ENCODE data around the gene MERTK.
"Not testable (repeated sequence)": the region's sequence is repeated elsewhere in the genome, so short reads cannot be mapped to it uniquely, and the experiment has no call there.

MERTK gene

DNA sequence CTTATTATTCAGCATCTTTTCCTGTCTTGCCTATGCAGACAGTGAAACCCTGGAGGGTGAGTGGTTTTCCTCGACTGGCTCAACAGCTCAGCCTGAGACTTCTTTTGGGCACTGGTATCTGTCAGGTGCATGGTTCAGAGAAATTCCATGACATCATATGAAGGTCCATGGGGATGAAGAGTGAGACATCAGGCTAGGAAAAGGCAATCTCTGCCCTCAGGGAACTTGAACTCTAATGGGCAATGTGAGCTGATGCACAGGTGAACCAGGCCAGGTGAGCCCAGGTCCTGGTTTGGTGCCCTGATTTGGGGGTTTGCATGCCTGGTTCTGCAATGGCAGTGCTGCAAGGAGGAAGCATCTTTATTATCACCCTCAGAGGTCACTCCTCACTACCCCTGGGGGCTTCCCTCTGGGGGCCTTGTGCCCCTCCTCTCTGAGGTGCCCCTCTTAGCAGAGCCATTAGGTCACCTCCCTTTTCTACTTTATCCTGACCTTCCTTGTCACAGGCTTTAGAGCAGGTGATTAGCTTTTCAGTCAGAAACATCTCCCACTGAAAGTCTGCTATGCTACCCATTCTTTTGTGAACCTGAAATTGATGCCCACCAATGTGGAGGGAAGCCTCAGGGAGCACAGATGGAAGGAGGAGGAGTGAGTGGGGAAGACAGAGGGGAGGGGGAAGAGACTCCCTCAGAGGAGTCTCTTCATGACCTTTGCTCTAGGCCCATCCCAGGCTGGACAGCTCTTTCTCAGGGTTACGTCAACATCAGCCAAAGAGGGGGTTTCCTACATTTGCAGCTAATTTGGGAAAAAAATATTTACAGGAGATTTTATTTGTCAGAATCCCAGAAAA lies 47.3 kb downstream of the MERTK start:
- no peak for DNase-seq (ENCODE audit: low spot score)

DNA sequence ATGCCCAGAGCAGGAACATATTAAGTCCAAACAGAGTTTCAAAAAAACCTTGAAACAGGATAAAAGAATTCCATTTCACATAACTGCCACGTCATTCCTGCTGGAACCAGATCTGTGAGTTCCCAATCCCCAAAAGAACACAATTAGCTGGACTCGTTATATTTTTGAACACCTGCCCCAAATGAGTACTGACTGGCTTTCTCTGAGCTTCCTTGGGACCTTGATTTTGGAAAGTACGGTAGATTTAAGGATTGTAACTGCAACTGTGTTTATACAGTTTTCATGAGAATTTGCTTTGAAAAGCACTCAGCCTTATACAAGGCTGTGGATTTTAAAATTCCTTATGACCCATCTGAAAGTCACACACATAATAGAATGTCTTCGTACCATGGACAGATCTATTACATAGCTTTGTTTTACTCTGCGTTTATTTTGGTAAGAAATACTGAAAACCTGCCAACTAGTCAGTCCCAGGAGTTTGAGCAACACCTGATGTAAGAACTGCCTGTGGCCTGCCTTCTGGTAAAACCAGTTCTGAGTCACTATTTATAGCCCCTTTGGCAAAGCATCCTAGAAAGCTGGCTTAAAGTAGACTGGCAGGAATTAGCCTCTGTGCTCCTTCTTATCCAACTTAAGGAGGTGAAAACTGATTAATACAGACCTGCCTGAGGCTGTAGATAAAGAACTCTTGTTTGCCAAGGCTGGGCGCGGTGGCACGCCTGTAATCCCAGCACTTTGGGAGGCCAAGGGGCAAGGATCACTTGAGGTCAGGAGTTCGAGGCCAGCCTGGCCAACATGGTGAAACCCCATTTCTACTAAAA lies 48.1 kb downstream of the MERTK start:
- DNase-seq (ENCODE audit: low spot score), result no peak

DNA sequence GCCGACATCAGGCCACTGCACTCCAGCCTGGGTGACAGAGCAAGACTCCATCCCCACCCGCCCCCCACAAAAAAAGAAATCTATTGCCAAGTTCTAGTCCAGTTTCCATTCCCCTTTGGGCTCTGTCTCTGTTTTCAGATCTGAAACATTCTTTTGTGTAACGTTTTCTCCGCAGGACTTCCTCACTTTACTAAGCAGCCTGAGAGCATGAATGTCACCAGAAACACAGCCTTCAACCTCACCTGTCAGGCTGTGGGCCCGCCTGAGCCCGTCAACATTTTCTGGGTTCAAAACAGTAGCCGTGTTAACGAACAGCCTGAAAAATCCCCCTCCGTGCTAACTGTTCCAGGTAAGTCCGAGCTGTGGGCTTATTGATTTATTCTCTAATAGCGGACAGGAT lies 48.8 kb downstream of the MERTK start:
- no peak for DNase-seq (ENCODE audit: low spot score)

DNA sequence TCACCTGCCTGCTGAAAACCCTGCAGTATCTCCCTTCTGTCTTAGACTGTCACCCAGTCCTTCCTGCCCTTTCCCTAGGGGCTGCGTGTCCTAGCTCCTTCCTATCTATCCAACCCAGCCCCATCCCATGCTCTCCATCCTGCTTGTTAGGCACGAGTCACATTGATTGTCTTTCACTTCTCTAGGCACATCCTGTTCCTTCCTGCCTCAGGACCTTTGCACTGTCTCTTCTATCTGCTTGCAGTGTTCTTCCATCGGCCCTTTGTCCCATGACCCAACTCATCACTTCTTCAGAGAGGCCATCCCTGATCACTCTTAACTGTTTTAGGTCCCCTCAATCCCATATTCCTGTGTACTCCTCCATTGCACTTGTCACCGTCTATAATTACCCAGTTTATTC lies 50.4 kb downstream of the MERTK start:
- no peak for DNase-seq (ENCODE audit: low spot score)

GRCh38 chr2:111950236-111950635 lies 51.8 kb downstream of the MERTK start:
- DNase-seq (ENCODE audit: low spot score), result no peak

DNA sequence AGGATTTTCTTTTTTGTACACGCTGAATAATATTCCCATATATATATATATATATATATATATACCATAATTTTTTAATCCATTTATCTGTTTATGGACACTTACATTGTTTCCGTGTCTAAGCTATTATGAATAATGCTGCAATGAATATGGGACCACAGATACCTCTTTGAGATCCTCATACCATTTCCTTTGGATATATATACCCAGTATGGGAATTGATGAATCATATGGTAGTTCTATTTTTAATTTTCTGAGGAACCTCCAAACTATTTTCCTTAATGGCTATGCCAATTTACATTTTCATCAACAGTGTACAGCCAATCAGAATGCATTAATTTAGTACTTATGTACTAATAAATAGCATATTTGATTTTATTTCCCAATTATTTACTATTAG lies 53.1 kb downstream of the MERTK start:
- DNase-seq (ENCODE audit: low spot score), result no peak

GRCh38 chr2:111952871-111953452 lies 54.6 kb downstream of the MERTK start:
- DNase-seq (ENCODE audit: low spot score), result no peak

DNA sequence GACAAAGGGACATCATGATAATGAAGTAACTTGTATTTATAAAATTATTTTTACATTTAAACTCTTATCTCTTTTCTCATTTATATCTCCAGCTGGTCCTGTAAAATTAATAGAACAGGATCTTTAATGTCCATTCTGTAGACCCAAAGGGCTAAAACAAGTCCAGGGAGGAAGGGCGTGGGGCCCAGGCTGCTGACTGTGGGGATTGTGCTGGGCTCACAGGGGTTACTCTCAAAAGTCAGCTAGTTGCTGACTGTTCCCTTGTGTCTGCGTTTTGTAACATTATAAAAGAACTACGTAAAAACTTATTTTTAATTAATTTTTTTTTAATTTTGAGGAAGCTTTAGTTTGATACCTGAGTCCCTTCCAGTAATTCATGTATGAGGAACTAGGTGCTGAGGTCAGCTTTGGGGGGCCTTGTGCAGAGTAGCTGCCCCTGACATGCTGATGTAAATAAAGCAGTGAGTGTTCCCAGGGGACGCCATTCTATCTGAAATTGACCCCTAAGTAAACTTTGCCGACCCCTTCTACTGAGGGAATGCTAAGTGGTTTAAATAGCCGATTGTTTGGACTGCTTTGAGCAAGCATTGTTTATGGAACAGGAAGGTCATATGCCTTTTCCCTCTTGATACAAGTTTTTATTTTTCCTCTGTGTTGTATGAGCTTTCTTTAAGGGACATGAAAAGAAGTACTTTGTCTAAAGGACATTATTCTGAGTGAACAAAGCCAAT lies 56.4 kb downstream of the MERTK start:
- peak; percentile 8 for DNase-seq (ENCODE audit: low spot score)

GRCh38 chr2:111957872-111958354 lies 59.5 kb downstream of the MERTK start:
- DNase-seq (ENCODE audit: low spot score), result no peak

GRCh38 chr2:111958901-111959300 lies 60.5 kb downstream of the MERTK start:
- no peak for DNase-seq (ENCODE audit: low spot score)

- DNase-seq (ENCODE audit: low spot score), result no peak
Measured at GRCh38 chr2:111961663-111962062, 63.3 kb downstream of the MERTK start.

DNA sequence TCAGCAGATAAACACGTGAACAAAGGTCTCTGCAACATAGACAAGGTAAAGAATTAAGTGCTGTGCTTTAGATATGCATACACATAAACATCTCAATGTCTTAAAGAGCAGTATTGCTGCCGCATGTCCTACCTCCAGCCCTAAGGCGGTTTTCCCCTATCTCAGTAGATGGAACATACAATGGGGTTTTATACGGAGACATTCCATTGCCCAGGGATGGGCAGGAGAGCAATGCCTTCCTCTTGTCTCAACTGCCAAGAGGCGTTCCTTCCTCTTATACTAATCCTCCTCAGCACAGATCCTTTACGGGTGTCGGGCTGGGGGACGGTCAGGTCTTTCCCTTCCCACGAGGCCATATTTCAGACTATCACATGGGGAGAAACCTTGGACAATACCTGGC lies 64.7 kb downstream of the MERTK start:
- DNase-seq (ENCODE audit: low spot score), result not testable (repeated sequence)

GRCh38 chr2:111963508-111963907 lies 65.1 kb downstream of the MERTK start:
- DNase-seq (ENCODE audit: low spot score), result not testable (repeated sequence)

DNA sequence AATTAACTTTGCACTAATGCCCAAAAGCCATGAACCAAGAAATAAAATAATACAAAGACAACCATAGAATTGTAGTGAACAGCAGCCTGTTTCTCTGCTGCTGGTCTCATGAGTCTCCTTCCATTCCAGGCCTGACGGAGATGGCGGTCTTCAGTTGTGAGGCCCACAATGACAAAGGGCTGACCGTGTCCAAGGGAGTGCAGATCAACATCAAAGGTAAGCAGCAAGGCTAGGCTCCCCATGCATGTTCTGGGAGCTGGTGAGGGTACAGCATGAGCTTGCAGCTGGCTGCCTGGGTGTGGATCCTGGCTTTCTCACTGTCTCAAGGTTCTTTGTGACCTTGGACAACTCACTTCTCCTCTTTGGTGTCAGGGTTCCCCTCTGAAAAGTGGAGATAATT lies 66.7 kb downstream of the MERTK start:
- DNase-seq (ENCODE audit: low spot score), result no peak

GRCh38 chr2:111966241-111966640 lies 67.8 kb downstream of the MERTK start:
- no peak for DNase-seq (ENCODE audit: low spot score)

GRCh38 chr2:111967018-111967417 lies 68.6 kb downstream of the MERTK start:
- DNase-seq (ENCODE audit: low spot score), result no peak

DNA sequence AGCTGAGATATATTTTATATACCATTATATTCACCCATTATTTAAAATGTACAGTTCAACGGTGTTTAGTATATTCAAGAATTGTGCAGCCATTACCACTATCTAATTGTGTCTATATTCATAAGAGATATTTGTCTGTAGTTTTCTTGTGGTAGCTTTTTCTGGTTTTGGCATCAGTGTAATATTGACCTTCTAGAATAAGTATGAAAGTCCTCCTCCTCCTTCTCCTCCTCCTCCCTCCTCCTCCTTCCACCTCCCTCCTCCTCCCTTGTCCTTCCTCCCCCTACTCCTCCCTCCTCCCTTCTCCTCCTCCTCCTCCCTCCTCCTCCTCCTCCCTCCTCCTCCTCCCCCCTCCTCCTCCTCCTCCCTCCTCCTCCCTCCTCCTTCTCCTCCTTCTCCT lies 72.0 kb downstream of the MERTK start:
- DNase-seq (ENCODE audit: low spot score), result no peak

DNA sequence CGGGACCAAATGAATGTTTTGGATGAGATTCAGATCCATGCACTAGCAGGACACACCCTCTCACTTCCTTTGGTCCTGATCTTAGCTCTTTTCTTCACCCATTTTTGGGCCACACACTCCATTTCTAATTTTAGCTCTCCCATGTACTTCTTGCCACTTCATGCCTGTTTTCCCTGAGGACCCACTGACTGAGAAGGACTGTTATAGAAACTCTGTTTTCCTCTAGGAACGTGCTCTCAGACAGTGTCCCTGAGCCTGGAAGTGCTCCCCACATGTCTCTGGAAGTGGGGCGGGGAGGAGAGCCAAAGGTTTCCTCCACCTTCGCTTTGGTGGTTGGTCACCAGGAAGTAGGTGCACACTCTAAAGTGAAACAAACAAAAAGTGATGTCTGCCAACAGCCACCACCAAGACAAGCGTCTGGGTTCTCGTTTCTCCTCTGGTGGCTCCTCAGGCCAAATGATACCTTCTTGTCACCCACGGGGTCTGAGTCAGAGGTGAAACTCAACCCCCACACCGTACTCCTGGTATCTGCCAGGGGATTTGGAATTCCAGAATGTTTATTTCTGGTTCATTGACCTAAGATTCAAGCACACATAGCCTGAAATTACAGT lies 74.7 kb downstream of the MERTK start:
- no peak for DNase-seq (ENCODE audit: low spot score)

GRCh38 chr2:111973701-111974100 lies 75.3 kb downstream of the MERTK start:
- DNase-seq (ENCODE audit: low spot score), result no peak

GRCh38 chr2:111975053-111975552 lies 76.7 kb downstream of the MERTK start:
- DNase-seq (ENCODE audit: low spot score), result no peak

DNA sequence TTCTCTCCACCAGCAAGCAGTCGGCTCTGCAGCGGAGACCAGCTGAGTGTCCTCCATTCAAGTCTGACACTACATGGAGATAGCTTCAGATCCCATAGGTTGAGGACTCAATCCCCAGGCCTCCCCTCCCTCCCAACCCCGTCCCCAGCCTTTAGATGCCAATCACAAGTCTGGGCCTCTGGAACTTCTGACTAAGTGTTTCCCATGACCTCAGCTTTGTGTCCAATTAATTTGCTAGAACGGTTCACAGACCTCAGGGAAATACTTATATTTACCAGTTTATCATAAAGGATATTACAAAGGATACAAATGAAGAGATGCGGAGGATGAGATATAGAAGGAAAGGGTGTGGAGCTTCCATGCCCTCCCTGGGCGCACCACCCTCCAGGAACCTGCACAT lies 77.4 kb downstream of the MERTK start:
- DNase-seq (ENCODE audit: low spot score), result no peak
